ENCODE measurements around the gene SLC6A19. TPM values are rescaled to one million over a fixed set of nuclear protein-coding genes. Genes with fewer than 3 reads are reported as not detected.

The SLC6A19 gene
- total RNA-seq, 1 experiment from 2014 or later = not detected

GRCh38 chr5:1177826-1178528 lies 23.4 kb upstream of the SLC6A19 start:
- DNase-seq (ENCODE audit: extremely low read depth, low read depth) = no peak

- DNase-seq (ENCODE audit: extremely low read depth, low read depth) = no peak
These were observed 22.6 kb upstream of the SLC6A19 start for GRCh38 chr5:1178529-1179382.

GRCh38 chr5:1179383-1179715 lies 22.0 kb upstream of the SLC6A19 start:
- no peak for DNase-seq (ENCODE audit: extremely low read depth, low read depth)

GRCh38 chr5:1180096-1180495 lies 21.3 kb upstream of the SLC6A19 start:
- DNase-seq (ENCODE audit: extremely low read depth, low read depth) = no peak

- DNase-seq (ENCODE audit: extremely low read depth, low read depth) = no peak
These were observed 20.5 kb upstream of the SLC6A19 start for GRCh38 chr5:1180841-1181271.

GRCh38 chr5:1181451-1182359 lies 19.7 kb upstream of the SLC6A19 start:
- DNase-seq (ENCODE audit: extremely low read depth, low read depth) = no peak

- DNase-seq (ENCODE audit: extremely low read depth, low read depth) = no peak
These were observed 19.1 kb upstream of the SLC6A19 start for GRCh38 chr5:1182360-1182632.

GRCh38 chr5:1182633-1183423 lies 18.6 kb upstream of the SLC6A19 start:
- DNase-seq (ENCODE audit: extremely low read depth, low read depth) = no peak

- DNase-seq (ENCODE audit: extremely low read depth, low read depth) = no peak
These were observed 17.8 kb upstream of the SLC6A19 start for GRCh38 chr5:1183424-1184162.

GRCh38 chr5:1184163-1184470 lies 17.3 kb upstream of the SLC6A19 start:
- DNase-seq (ENCODE audit: extremely low read depth, low read depth) = no peak

GRCh38 chr5:1184481-1184880 lies 16.9 kb upstream of the SLC6A19 start:
- no peak for DNase-seq (ENCODE audit: extremely low read depth, low read depth)

GRCh38 chr5:1185038-1185627 lies 16.3 kb upstream of the SLC6A19 start:
- no peak for DNase-seq (ENCODE audit: extremely low read depth, low read depth)

- no peak for DNase-seq (ENCODE audit: extremely low read depth, low read depth)
These were observed 15.6 kb upstream of the SLC6A19 start for GRCh38 chr5:1185629-1186350.

GRCh38 chr5:1186351-1187233 lies 14.8 kb upstream of the SLC6A19 start:
- DNase-seq (ENCODE audit: extremely low read depth, low read depth) = no peak

GRCh38 chr5:1187234-1187949 lies 14.0 kb upstream of the SLC6A19 start:
- no peak for DNase-seq (ENCODE audit: extremely low read depth, low read depth)

- no peak for DNase-seq (ENCODE audit: extremely low read depth, low read depth)
These were observed 13.5 kb upstream of the SLC6A19 start for GRCh38 chr5:1187950-1188334.

GRCh38 chr5:1188464-1188863 lies 12.9 kb upstream of the SLC6A19 start:
- DNase-seq (ENCODE audit: extremely low read depth, low read depth) = no peak

All from NCI-H460 (cell line).